Measurements from ENCODE around the gene IVNS1ABP.

Gene IVNS1ABP

DNA sequence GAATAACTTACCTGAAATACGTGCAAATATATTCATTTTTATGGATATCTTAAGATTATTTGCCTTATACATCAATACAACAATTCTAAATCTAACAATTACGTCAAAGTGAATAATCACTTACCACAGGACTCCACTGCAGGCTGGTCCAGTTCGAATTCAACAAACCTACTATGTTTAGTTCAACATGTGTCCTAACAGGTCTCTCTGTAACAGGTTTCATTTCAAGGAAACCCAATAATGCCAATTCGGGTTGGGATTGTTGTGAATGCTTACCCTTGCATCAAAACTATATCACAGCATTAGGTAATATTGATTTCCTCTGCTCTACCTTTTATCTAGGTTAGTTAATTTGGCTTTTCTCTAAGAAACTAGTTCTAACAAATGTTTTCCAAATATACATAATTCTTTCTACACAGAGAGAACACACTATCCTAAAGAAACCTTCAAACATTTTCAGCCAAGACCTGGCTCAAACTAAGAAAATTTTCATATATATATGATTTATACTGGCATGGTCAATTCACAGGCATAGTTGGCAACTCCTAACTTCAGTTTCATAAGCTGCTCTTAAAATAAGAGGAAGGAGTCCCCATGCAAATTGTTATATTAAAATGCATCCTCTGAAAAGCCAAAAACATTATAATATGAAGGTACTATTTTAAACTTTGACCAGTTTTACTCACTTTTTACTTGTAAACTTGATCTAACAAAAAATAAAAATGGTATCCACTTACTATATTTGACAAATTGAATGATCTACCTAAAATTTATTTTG lies 4.5 kb downstream of the IVNS1ABP start:
- Histone ChIP-seq H3K27me3 (ENCODE audit: control insufficient read depth, insufficient read depth, low read length) (no peaks in the 10 kb centered on the region), H3K9ac (ENCODE audit: low read depth, low read length) (no peak overlapping the region), H3K4me2 (ENCODE audit: low read length) (peak overlapping the region; percentile 95), H3K36me3 (ENCODE audit: insufficient read depth, low read length) (peaks cover 30% of the 10 kb centered on the region), H3K4me1 (ENCODE audit: control insufficient read depth, insufficient read depth, low read length) (peaks cover 28% of the 10 kb centered on the region), H3K4me3 (ENCODE audit: low read length) (no peak overlapping the region), H3K9me3 (replicated peaks; ENCODE audit: low read length) (no peaks in the 10 kb centered on the region)

DNA sequence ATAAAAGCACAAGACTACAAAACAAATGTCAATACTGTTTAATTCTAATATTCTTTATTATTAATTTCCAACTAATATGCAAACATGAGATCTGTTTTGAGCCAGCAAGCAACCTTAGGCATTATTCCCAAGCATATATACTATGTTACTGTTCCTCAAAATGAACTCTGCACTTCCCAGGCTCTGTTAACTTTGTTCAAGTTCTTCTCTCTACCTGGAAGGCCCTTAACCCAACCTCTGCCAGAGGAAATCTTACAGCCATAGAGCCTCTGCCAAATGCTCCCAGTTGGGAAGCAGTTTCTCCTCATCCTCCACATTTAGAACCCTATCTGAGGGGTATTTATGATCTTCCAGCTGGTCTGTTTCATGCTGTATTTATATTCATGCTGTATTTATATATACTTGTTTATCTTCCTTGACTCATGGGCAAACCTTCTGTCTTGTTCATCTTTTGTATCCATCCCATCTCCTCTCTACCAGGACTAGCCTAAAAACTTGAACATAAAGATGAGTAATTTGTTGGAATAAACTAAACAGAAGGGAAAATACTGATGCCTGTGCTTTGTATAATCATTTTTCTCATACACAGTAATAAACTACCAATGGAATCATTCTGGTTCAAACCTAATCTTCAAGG lies 5.3 kb downstream of the IVNS1ABP start:
- peaks cover 38% of the 10 kb centered on the region for H3K36me3 ChIP-seq (ENCODE audit: insufficient read depth, low read length)
- peaks cover 26% of the 10 kb centered on the region for H3K4me1 ChIP-seq (ENCODE audit: control insufficient read depth, insufficient read depth, low read length)
- no peak overlapping the region for H3K4me2 ChIP-seq (ENCODE audit: low read length)
- H3K9ac ChIP-seq (ENCODE audit: low read depth, low read length): no peak overlapping the region
- H3K27me3 ChIP-seq (ENCODE audit: control insufficient read depth, insufficient read depth, low read length): no peaks in the 10 kb centered on the region
- H3K9me3 ChIP-seq (replicated peaks; ENCODE audit: low read length): no peaks in the 10 kb centered on the region
- H3K4me3 ChIP-seq (ENCODE audit: low read length): no peak overlapping the region

DNA sequence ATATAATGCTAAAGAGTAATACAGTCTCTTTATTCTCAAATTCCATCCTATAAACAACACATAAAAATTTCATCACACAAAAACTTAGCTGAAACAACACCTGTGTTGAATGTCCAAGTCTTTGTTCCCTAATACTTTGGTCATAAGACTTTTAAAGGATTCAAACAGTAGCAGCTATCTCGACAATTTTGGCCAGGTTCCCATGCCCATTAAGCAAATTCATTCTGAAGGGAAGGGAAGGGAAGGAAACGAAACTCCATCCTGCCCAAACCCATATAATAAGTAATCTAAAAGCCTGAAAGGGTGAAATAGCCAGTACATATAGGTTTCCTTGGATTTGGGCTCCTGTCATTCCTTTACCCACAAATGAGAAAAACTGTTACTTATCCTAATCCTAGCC lies 7.5 kb downstream of the IVNS1ABP start:
- no peak overlapping the region for H3K4me2 ChIP-seq (ENCODE audit: low read length)
- peaks cover 58% of the 10 kb centered on the region for H3K36me3 ChIP-seq (ENCODE audit: insufficient read depth, low read length)
- no peaks in the 10 kb centered on the region for H3K9me3 ChIP-seq (replicated peaks; ENCODE audit: low read length)
- peaks cover 23% of the 10 kb centered on the region for H3K4me1 ChIP-seq (ENCODE audit: control insufficient read depth, insufficient read depth, low read length)
- H3K27me3 ChIP-seq (ENCODE audit: control insufficient read depth, insufficient read depth, low read length): no peaks in the 10 kb centered on the region
- H3K9ac ChIP-seq (ENCODE audit: low read depth, low read length): no peak overlapping the region
- no peak overlapping the region for H3K4me3 ChIP-seq (ENCODE audit: low read length)

DNA sequence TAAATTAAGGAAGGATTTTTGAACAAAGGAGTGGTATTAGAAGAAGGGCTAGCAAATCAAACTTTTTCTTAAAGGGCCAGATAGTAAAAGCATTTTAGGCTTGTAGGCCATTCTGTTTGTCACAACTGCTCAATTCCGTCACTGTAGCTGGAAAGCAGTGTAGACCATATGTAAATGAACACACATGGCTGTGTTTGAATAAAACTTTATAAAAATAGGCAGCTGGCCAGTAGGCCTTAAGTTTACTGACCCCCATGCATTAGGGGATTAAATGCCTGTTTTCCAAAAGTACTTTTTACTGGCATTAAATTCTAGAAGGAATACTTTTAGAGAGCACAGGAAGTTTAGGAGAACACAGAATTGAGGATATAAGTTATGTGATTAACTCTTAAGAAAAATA lies 8.9 kb downstream of the IVNS1ABP start:
- no peaks in the 10 kb centered on the region for H3K9me3 ChIP-seq (replicated peaks; ENCODE audit: low read length)
- H3K9ac ChIP-seq (ENCODE audit: low read depth, low read length): no peak overlapping the region
- H3K4me2 ChIP-seq (ENCODE audit: low read length): no peak overlapping the region
- H3K4me3 ChIP-seq (ENCODE audit: low read length): no peak overlapping the region
- peaks cover 9% of the 10 kb centered on the region for H3K4me1 ChIP-seq (ENCODE audit: control insufficient read depth, insufficient read depth, low read length)
- no peaks in the 10 kb centered on the region for H3K27me3 ChIP-seq (ENCODE audit: control insufficient read depth, insufficient read depth, low read length)
- peaks cover 71% of the 10 kb centered on the region for H3K36me3 ChIP-seq (ENCODE audit: insufficient read depth, low read length)

DNA sequence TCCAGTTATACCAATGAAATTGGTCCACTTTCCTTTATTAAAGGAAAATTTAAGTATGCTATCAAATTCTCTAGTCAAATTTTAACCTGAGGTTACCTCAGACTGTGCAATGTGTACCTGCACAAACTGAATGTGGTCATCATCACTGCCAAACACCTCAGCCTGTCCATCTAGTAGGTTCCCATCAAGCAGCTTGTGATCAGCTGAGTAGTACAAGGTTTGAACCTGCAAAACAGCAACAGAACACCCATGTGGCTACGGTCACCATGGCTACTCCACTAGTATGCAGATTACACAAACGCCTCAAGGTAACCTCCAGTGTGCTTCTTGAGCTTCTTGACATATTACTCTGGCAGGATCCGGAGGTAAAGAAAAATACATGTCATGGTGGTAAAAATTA lies 11.6 kb downstream of the IVNS1ABP start:
- H3K4me1 ChIP-seq (ENCODE audit: control insufficient read depth, insufficient read depth, low read length): no peaks in the 10 kb centered on the region
- no peak overlapping the region for H3K9ac ChIP-seq (ENCODE audit: low read depth, low read length)
- no peaks in the 10 kb centered on the region for H3K9me3 ChIP-seq (replicated peaks; ENCODE audit: low read length)
- H3K4me3 ChIP-seq (ENCODE audit: low read length): no peak overlapping the region
- peaks cover 89% of the 10 kb centered on the region for H3K36me3 ChIP-seq (ENCODE audit: insufficient read depth, low read length)
- H3K27me3 ChIP-seq (ENCODE audit: control insufficient read depth, insufficient read depth, low read length): no peaks in the 10 kb centered on the region
- no peak overlapping the region for H3K4me2 ChIP-seq (ENCODE audit: low read length)

DNA sequence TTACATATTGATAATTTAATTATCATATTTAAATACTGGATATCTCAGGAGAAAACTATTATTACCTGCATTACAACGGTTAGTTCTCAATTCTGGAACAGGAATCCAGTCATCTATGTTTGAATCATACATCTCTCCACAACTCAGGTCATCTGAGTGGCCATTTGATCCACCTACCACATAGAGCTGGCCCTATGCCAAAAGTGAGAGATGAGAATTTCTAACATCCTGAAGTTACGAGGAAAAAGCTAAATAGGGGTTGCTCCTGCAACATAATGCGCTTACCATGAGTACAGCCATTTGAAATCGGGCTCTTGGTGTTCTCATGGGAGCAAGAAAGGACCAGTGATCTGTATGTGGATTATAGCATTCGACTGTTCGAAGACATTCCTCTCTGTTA lies 16.9 kb downstream of the IVNS1ABP start:
- Histone ChIP-seq H3K9ac (ENCODE audit: low read depth, low read length) (no peak overlapping the region), H3K4me3 (ENCODE audit: low read length) (no peak overlapping the region), H3K27me3 (ENCODE audit: control insufficient read depth, insufficient read depth, low read length) (no peaks in the 10 kb centered on the region), H3K36me3 (ENCODE audit: insufficient read depth, low read length) (peaks cover 94% of the 10 kb centered on the region), H3K4me2 (ENCODE audit: low read length) (no peak overlapping the region), H3K9me3 (replicated peaks; ENCODE audit: low read length) (no peaks in the 10 kb centered on the region), H3K4me1 (ENCODE audit: control insufficient read depth, insufficient read depth, low read length) (no peaks in the 10 kb centered on the region)

DNA sequence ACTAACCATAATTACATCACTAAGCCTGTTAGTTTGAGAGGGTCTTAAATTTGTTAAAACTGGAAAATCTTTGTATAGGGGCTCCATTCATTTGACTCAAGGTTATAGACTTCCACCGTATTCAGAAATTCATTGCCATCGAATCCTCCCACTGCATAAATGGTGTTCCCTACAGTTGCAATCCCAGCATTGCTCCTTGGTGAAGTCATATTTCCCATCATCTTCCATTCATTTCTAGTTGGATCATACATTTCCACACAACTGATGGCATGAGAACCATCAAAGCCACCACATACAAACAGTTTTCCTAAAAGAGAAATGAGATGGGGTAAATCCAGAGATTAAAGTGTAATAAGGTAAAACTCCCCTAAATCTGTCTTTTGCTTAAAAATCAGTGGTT lies 19.1 kb downstream of the IVNS1ABP start:
- no peak overlapping the region for H3K4me3 ChIP-seq (ENCODE audit: low read length)
- H3K9ac ChIP-seq (ENCODE audit: low read depth, low read length): no peak overlapping the region
- H3K4me2 ChIP-seq (ENCODE audit: low read length): no peak overlapping the region
- H3K36me3 ChIP-seq (ENCODE audit: insufficient read depth, low read length): peaks cover 88% of the 10 kb centered on the region
- no peaks in the 10 kb centered on the region for H3K9me3 ChIP-seq (replicated peaks; ENCODE audit: low read length)
- no peaks in the 10 kb centered on the region for H3K4me1 ChIP-seq (ENCODE audit: control insufficient read depth, insufficient read depth, low read length)
- no peaks in the 10 kb centered on the region for H3K27me3 ChIP-seq (ENCODE audit: control insufficient read depth, insufficient read depth, low read length)

DNA sequence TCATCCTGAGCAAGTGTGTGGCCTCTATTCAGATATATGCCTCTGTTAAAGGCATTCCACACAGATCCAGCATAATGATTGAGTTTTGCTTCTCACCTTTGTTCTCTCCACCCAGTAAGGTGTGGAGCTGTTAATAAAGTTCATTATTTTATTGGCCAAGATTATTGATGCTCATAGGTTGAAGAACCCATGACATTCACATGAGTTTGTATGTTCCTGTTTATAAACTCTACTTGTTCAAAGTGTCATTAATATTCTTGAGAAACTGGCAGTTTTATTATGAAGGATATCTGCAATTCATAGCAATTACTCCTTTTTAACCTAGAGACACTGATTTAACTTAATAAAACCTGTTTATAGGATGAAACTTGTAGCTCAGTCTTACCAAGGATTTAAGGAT lies 22.0 kb downstream of the IVNS1ABP start:
- no peaks in the 10 kb centered on the region for H3K9me3 ChIP-seq (replicated peaks; ENCODE audit: low read length)
- no peak overlapping the region for H3K9ac ChIP-seq (ENCODE audit: low read depth, low read length)
- H3K27me3 ChIP-seq (ENCODE audit: control insufficient read depth, insufficient read depth, low read length): no peaks in the 10 kb centered on the region
- H3K36me3 ChIP-seq (ENCODE audit: insufficient read depth, low read length): peaks cover 61% of the 10 kb centered on the region
- no peak overlapping the region for H3K4me2 ChIP-seq (ENCODE audit: low read length)
- H3K4me1 ChIP-seq (ENCODE audit: control insufficient read depth, insufficient read depth, low read length): no peaks in the 10 kb centered on the region
- H3K4me3 ChIP-seq (ENCODE audit: low read length): no peak overlapping the region

DNA sequence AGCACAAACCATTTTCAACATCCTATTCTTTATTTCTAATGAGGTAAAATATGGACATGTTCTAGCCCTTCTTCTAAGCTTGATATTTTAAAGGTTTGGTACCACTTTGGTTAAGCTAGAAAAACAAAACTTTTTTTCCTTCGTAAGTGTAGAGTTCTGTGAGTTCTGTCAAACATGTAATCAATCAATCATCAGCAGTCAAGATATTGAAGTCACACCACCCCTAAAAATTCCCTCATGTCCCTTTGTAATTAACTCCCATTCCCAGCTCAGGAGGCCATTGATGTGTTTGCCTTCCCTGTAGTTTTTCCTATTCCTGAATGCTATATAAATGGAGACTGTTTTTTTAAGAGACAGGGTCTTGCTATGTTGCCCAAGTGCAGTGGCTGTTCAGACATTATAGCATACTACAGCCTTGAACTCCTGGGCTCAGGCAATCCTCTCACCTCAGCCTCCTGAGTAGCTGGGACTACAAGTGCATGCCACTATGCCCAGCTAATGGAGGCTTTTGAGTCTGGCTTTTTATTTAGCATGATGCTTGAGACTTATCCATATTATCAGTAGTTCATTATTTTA lies 23.0 kb downstream of the IVNS1ABP start:
- Histone ChIP-seq H3K4me2 (ENCODE audit: low read length) (no peak overlapping the region), H3K9me3 (replicated peaks; ENCODE audit: low read length) (no peaks in the 10 kb centered on the region), H3K27me3 (ENCODE audit: control insufficient read depth, insufficient read depth, low read length) (no peaks in the 10 kb centered on the region), H3K4me3 (ENCODE audit: low read length) (no peak overlapping the region), H3K36me3 (ENCODE audit: insufficient read depth, low read length) (peaks cover 51% of the 10 kb centered on the region), H3K9ac (ENCODE audit: low read depth, low read length) (no peak overlapping the region), H3K4me1 (ENCODE audit: control insufficient read depth, insufficient read depth, low read length) (no peaks in the 10 kb centered on the region)

DNA sequence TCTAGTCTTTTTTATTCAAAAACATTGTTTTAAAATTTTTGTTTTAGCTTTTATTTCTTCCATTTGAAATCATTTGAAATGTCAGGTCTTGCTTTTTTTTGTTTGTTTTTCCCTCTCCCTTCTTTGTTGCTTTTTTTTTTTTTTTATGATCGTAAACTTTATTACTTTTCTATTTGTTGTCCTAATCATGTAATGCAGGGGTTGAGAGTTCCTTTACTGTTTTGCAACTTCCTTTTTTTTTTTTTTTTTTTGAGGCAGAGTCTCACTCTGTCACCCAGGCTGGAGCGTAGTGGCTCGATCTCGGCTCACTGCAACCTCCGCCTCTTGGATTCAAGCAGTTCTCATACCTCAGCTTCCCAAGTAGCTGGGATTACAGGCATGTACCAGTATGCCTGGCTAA lies 24.8 kb downstream of the IVNS1ABP start:
- Histone ChIP-seq H3K9me3 (replicated peaks; ENCODE audit: low read length) (no peaks in the 10 kb centered on the region), H3K4me3 (ENCODE audit: low read length) (no peak overlapping the region), H3K9ac (ENCODE audit: low read depth, low read length) (no peak overlapping the region), H3K27me3 (ENCODE audit: control insufficient read depth, insufficient read depth, low read length) (no peaks in the 10 kb centered on the region), H3K4me2 (ENCODE audit: low read length) (no peak overlapping the region), H3K36me3 (ENCODE audit: insufficient read depth, low read length) (peaks cover 35% of the 10 kb centered on the region), H3K4me1 (ENCODE audit: control insufficient read depth, insufficient read depth, low read length) (no peaks in the 10 kb centered on the region)

DNA sequence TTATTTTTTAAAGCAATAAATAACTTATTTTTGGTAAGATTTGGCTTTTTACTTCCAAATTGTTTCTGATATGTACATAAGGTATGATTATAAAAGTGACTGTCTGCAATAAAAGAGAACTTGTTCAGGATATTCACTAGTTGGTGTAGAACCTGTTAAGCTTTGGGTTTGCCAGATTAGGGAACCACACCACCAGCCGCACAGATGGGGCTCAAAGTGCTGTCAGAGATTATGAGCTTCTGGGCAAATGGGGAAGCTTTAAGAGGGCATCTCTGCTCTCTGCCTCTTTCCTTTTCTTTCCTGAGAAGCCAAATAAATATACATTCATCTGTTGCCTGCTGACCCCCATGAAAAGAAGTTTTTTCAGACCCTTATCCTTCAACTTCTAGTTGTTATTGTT lies 25.4 kb downstream of the IVNS1ABP start:
- Histone ChIP-seq H3K4me1 (ENCODE audit: control insufficient read depth, insufficient read depth, low read length) (no peaks in the 10 kb centered on the region), H3K9me3 (replicated peaks; ENCODE audit: low read length) (no peaks in the 10 kb centered on the region), H3K27me3 (ENCODE audit: control insufficient read depth, insufficient read depth, low read length) (no peaks in the 10 kb centered on the region), H3K4me2 (ENCODE audit: low read length) (no peak overlapping the region), H3K36me3 (ENCODE audit: insufficient read depth, low read length) (peaks cover 30% of the 10 kb centered on the region), H3K9ac (ENCODE audit: low read depth, low read length) (no peak overlapping the region), H3K4me3 (ENCODE audit: low read length) (no peak overlapping the region)

DNA sequence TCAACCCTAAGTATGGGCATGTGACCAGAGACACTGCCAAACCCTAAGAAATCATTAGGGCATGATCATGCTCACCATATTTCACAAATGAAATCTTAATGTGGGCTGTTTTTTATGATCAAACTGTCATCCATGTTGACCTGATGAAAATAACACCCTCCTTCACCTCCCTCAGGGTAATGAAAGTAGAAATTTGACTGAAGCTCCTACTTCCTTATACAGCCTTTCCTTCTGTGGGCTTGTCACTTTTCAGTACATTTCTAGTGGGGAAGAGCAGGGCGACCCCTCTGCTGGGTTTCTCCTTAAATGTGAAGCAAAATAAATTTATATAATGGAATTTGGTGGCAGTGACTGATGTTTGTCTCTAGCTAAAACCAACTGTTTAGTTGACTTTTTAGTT lies 25.9 kb downstream of the IVNS1ABP start:
- peaks cover 25% of the 10 kb centered on the region for H3K36me3 ChIP-seq (ENCODE audit: insufficient read depth, low read length)
- H3K4me1 ChIP-seq (ENCODE audit: control insufficient read depth, insufficient read depth, low read length): no peaks in the 10 kb centered on the region
- H3K9me3 ChIP-seq (replicated peaks; ENCODE audit: low read length): no peaks in the 10 kb centered on the region
- H3K4me3 ChIP-seq (ENCODE audit: low read length): no peak overlapping the region
- H3K27me3 ChIP-seq (ENCODE audit: control insufficient read depth, insufficient read depth, low read length): no peaks in the 10 kb centered on the region
- H3K9ac ChIP-seq (ENCODE audit: low read depth, low read length): no peak overlapping the region
- H3K4me2 ChIP-seq (ENCODE audit: low read length): no peak overlapping the region

Measured in skeletal muscle satellite cell (primary cell).